Activated gamma-delta T cell treated with Interleukin-2 at 50 U/mL for 16 hours (primary cell): ENCODE results near the gene RABL2B.
A peak's percentile ranks its signal among the peaks of the same experiment; 100 is the strongest.

Experiments used
- DNase-seq: peaks from one replicate; pipeline ENCODE4 v3.0.0-alpha.2; 2020

The RABL2B gene

GRCh38 chr22:50737728-50738648 lies 45.4 kb downstream of the RABL2B start, which contains the start of gene ACR:
TSS of gene ACR (plus strand) at chr22:50738204. CDS start at chr22:50738236, 32 bp downstream.
- peak; percentile 2 for DNase-seq

DNA sequence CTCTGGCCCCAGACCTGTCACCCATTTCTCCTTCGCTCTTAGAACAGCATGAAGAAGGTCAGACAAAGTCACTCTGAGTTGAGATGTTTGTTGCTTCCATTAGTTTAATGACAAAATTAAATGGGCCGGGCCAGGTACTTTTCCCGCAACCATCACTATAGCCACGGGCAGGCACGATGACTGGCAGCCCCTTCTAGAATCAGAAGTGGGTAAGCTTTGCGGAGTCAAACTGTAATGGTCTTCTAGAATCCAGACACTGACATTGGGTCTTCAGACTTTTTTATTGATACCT lies 47.8 kb downstream of the RABL2B start:
- DNase-seq: no peak

DNA sequence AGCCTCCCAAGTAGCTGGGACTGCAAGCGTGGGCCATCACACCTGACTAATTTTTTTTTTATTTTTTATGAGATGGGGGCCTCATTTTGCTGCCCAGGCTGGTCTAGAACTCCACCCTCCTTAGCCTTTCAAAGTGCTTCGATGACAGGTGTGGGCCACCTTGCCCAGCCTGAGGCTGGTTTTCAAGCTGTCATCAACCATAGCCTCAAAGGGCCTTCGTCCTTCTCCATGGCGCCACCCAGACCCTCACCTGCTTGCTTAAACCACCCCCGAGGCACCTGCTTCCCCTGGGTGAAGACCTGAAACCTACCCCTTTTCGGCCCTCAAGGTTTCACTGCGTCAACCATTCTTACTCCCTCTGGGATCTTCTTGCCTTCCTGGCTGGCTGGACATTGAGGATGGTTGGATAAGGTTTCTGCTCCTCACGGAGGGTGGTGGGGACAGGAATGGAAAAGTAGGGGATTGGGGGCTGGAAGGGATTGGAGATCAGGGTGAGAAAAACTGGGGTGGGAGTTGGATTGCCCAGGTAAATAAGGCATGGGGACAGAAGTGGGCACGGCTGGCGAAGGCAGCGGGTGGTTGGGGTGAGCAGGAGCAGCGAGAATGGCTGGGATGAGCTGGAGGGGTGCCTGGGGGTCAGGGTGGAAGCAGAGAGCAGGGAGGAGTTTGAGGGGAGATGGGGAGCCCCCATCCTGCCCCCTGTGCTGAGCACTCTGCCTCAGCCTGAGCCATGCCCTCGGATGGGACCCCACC lies 48.3 kb downstream of the RABL2B start:
- peak; percentile 0 for DNase-seq

DNA sequence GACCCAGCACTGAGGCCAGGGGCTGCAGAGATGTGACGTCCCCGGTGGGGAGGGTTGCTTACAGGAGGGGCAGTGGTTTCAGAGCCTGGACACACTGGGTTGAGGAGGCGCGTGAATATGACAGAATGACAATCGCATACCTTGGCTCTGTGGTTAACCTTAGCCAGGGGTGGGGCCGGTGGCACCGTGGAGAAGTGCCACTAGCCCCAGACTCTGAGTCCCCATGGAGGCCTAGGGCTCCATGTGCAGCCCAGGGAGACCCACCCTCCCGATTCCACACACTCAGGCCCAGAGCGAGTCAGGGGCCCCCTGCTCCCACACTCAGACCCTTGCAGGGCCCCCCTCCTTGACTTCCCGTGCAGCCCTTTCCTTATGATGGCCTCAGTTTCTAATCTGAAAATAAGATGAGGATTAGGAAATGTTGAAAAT lies 49.1 kb downstream of the RABL2B start:
- DNase-seq: no peak

GRCh38 chr22:50733521-50734342 lies 49.7 kb downstream of the RABL2B start:
- DNase-seq: no peak

GRCh38 chr22:50732681-50733080 lies 50.8 kb downstream of the RABL2B start:
- DNase-seq: peak; percentile 1

- peak; percentile 32 for DNase-seq
Measured at GRCh38 chr22:50731811-50732624, 51.4 kb downstream of the RABL2B start.

- no peak for DNase-seq
Measured at GRCh38 chr22:50730941-50731661, 52.3 kb downstream of the RABL2B start.

DNA sequence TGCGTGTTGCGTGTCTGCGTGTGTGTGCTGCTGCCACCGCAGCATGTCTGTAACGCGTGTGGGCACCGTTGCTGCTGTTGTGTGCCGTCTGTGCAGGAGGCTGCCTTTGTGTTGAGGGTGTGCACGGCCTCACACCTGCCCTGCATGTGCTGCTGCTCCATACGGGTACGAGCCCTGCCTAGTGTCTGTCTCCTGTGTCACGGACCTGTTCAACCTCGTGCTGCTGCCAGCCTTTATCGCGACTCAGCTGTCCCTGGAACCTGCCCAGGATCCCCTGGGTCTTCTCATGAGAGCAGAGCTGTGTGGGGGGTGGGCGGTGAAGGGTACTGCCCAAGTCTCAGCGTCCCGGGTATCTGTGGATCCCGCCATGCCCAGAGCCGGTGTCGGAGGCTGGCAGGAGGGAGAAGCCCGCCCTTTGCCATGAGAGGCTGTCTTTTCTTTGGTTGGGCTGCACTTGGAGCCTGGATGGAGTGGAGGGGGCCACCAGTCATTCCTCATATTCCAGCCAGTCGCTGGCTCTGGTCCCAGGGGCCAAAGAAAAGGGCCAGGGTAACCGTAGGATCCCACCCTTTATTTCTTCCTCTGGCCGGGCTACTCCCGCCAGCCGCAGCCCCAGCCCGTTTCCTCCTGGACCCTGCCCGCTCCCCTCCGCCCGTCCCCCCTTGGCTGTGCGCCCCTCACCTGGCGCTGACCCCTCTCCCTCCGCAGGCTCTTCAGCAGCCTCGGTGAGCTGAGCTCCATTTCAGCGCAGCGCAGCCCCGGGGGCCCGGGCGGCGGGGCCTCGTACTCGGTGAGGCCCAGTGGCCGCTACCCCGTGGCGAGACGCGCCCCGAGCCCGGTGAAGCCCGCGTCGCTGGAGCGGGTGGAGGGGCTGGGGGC lies 53.2 kb downstream of the RABL2B start:
- DNase-seq: no peak

GRCh38 chr22:50729391-50730012 lies 53.9 kb downstream of the RABL2B start:
- no peak for DNase-seq

DNA sequence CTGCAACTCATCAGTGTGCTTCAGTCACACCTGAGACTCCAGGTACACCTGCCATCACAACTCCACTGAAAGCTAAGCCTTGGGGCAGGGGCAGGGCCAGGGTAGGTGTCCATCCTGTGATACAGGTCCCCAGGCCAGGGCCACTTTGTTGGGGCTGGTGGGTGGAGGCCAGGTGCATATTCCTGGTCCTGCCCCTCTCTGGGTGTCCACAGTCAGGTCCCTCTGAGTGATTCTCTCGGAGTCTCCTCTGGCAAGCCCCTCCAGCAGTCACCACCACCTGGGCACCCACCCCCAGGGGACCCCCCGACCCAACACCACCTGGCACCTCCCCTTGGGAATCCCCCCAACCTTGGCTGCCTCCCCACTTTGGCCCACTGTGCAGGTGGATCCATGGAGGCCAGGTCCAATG lies 54.9 kb downstream of the RABL2B start:
- no peak for DNase-seq

GRCh38 chr22:50727678-50728522 lies 55.5 kb downstream of the RABL2B start:
- no peak for DNase-seq

DNA sequence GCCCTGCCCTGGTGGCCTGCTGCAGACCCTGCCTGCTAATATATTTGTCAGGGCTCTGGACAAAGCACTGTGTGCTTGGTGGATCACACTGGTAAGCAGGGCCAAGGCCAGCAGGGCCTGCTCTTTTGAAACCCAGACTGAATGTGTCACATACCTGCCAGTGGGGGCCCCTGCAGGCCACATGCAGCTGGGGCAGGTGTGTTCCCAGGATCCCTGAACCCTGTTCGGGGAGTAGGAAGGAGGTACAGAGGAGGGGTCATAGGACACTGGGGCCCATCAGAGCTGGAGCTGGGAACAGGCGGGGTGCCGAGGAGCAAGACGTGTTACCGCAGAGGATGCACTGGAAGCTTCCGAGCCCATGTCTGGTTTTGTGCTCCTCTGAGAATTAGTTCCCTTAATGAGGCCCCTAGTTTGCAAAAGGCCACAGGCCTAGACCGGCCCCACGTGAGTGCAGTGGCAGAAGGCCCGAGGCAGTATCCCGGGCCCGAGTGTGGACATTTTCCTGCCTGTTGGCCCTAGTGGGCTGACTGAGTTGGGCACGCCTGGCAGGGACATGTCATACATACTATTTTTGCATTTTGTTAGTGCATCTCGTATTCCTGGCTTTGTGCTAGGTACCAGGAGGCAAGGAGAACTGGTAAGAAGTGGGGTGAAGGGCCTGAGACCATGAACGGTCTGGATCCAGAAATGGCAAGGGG lies 56.6 kb downstream of the RABL2B start:
- DNase-seq: no peak

DNA sequence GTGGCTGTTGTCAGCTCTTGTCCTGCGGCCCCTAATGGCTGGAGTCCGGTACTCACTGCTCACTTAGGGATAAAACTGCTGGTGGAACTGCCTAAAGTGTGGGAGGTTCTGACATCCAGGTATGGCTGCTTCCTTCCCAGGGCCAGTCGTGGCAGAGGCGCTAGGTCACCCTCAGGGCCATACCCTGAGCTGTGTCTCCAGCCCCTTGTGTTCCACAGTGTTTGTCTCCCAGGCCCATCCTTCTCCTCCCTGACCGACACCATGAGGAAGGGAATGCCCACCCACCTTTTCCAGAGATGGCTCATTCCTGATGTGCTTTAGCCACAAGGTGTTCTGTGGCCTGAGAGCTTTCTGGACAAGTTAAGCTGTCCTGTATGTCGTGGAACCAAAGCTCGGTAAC lies 57.8 kb downstream of the RABL2B start:
- DNase-seq: no peak

GRCh38 chr22:50724616-50725015 lies 58.8 kb downstream of the RABL2B start:
- DNase-seq: no peak

GRCh38 chr22:50723991-50724390 lies 59.4 kb downstream of the RABL2B start:
- DNase-seq: no peak

DNA sequence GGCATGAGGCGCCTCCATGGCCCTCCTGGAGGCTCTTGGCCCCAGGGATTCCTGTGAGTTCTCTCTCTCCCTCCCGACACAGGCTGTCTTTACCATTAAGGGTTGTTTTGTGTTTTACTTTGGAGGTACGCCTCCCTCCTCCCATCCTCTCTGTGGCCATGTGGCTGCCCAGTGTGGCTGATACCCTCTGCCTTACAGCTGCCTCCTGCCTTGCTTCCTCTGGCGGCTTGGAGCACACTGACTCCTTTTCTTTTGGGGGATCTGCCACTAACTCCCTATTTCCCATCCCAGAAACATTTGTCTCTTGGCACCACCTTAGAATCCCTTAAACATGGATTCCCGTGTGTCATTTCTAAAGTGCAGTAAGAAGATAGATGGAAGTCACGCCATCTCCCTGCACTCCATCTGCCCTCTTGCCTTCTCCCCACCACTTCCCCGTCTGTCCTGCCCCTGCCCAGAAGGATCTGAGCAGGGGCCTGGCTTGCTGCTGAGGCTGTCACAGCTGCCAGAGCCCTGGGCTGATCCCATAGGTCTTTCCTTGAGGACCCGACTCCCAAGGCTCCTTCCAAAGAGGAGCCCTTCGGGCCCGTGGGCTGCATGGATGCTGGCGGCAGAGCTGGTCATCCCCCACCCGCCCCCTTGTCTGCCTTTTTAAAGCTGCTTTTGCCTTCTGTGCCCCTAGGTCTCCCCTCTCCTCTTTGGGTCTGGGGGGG lies 60.6 kb downstream of the RABL2B start:
- DNase-seq: no peak
